Mesodermal cell (in vitro differentiated cells): ENCODE data around the gene UBA52.
A peak's percentile ranks its signal among the peaks of the same experiment; 100 is the strongest.

Experiments
- H3K27ac ChIP-seq: 2 replicates; pipeline ENCODE4 v1.7.0; 2013; ENCODE audit warnings: mild to moderate bottlenecking, low read depth, low read length, moderate library complexity; ENCODE audit not compliant: severe bottlenecking
- H3K36me3 ChIP-seq: 2 replicates; pipeline ENCODE4 v1.7.1; 2013; ENCODE audit warnings: mild to moderate bottlenecking, low read length, moderate library complexity; ENCODE audit not compliant: control insufficient read depth, insufficient read depth
- H3K4me1 ChIP-seq: one replicate; pipeline ENCODE4 v1.7.1; 2013; ENCODE audit warnings: mild to moderate bottlenecking, low read length; ENCODE audit not compliant: insufficient read depth, control insufficient read depth, poor library complexity, severe bottlenecking
- H3K4me3 ChIP-seq: 2 replicates; pipeline ENCODE4 v1.7.0; 2013; ENCODE audit warnings: low read length, control low read depth, mild to moderate bottlenecking; ENCODE audit not compliant: insufficient read depth, poor library complexity, severe bottlenecking; ENCODE audit errors: extremely low read depth
- H3K9me3 ChIP-seq: 2 replicates; pipeline ENCODE4 v1.7.1; 2013; ENCODE audit warnings: mild to moderate bottlenecking, low read length, moderate library complexity; ENCODE audit not compliant: control insufficient read depth
- WGBS, 2 experiments: methylation state at CpG; one replicate each; pipeline ENCODE4 v1.1.5; 2013; ENCODE audit warnings: missing lambda C conversion rate in 2 of 2; ENCODE audit not compliant: insufficient coverage in 2 of 2; 5-methylcytosine and 5-hydroxymethylcytosine counted together

The UBA52 gene

DNA sequence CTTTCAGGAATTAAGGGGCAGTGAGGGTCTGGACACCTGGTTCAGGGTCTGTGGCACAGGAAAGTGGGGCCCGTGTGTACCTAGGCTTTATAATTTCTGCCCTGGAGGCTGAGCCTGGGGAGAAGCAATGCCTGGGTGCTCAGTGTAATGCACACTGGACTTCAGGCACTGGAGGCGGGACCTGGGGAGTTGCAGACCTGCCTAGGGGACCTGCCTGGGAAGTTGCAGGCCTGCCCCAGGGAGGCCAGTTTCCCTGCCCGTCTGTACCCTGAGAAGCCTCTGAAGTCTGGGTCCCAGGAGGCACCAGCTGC is 38.5 kb downstream of the UBA52 start:
- 34 to 43% methylated on average over 3 of the region's 3 CpGs for WGBS, 2 experiments
- Histone ChIP-seq H3K4me3 (no peak overlapping the region), H3K9me3 (no peaks in the 10 kb centered on the region), H3K4me1 (peaks cover 51% of the 10 kb centered on the region), H3K36me3 (no peaks in the 10 kb centered on the region), H3K27ac (no peak overlapping the region)

DNA sequence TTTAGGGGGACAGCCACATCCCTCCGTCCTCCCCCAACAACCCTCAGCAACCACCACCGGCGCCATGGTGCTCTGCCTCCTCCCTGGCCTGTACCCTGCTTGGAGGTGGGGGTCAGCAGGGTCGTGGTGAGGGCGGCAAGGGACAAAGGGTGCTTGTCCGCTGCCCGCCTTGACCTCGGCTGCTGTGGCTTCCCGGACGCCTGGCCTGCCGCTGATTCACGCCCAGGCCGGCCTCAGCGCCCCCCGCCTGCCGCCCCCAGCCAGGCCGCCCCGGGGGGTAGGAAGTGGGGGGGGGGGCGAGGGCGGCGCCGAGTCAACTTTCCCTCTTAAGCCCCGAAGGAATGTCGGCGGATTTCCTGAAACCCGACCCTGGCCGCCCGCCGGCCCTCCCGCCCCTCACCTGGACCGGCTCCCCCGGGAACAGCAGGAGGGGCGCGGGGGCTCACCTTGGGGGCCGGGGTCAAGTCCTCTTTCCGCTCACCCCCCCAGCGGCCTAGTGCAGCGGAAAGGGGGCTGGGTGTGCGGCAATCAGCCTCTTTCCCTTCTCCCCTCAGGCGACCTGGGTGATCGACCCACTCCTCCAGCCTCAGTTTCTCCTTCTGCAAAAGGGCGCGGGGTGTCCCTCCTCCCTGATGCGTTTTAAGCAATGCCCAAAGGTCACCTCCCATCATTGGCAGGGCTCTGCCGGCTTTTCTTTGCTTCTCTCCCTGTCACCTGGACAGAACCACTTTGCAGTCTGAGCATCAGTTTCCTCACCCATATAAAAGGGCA is 39.1 kb downstream of the UBA52 start:
- no peak overlapping the region for H3K4me3 ChIP-seq
- no peaks in the 10 kb centered on the region for H3K36me3 ChIP-seq
- H3K9me3 ChIP-seq = no peaks in the 10 kb centered on the region
- no peak overlapping the region for H3K27ac ChIP-seq
- WGBS, 2 experiments = 2 to 3% methylated on average over 20 to 30 of the region's 45 CpGs
- peaks cover 45% of the 10 kb centered on the region for H3K4me1 ChIP-seq

DNA sequence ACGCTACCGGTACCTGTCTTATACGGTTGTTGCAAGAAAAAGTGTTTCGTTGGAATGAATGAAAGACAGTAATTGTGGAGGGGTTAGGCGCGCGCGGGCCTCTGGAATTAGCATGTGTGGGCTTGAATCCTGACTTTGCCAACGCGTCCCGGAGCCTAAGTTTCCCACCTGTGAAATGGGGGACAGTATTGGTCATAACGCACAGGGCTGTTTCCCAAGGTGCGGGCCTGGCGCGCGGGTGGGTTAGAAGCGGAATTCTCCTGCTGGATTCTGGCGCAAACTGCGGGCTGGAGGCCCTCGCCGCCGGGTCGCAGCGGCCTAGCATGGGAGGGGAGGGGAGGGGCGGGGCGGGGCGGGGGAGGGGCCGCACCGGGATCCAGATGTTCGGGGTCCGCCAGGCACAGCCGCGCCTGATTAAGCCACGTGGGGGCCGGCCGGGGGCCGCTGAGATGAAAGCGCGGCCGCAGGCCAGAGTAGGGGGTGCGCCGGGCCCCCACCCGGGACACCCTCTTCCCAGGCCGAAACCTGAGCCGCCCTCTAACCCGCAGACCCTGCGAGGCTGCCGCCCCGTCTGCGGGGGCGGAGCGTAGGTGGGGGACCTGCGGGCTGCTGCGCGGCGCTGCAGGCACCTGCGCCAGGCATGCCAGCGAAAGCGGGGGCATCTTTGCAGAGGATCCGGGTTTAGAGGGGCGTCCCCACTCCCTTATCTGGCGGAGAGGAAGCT is 39.8 kb downstream of the UBA52 start:
- Histone ChIP-seq H3K9me3 (no peaks in the 10 kb centered on the region), H3K4me1 (peaks cover 45% of the 10 kb centered on the region), H3K4me3 (no peak overlapping the region), H3K36me3 (no peaks in the 10 kb centered on the region), H3K27ac (no peak overlapping the region)
- WGBS, 2 experiments = 0 to 1% methylated on average over 37 to 47 of the region's 62 CpGs

GRCh38 chr19:18612051-18612771 is 40.6 kb downstream of the UBA52 start:
- 1 to 2% methylated on average over 18 to 25 of the region's 30 CpGs for whole genome bisulfite sequencing, 2 experiments
- Histone ChIP-seq H3K4me3 (peak overlapping the region; percentile 38), H3K36me3 (no peaks in the 10 kb centered on the region), H3K27ac (no peak overlapping the region), H3K9me3 (no peaks in the 10 kb centered on the region), H3K4me1 (peaks cover 45% of the 10 kb centered on the region)

DNA sequence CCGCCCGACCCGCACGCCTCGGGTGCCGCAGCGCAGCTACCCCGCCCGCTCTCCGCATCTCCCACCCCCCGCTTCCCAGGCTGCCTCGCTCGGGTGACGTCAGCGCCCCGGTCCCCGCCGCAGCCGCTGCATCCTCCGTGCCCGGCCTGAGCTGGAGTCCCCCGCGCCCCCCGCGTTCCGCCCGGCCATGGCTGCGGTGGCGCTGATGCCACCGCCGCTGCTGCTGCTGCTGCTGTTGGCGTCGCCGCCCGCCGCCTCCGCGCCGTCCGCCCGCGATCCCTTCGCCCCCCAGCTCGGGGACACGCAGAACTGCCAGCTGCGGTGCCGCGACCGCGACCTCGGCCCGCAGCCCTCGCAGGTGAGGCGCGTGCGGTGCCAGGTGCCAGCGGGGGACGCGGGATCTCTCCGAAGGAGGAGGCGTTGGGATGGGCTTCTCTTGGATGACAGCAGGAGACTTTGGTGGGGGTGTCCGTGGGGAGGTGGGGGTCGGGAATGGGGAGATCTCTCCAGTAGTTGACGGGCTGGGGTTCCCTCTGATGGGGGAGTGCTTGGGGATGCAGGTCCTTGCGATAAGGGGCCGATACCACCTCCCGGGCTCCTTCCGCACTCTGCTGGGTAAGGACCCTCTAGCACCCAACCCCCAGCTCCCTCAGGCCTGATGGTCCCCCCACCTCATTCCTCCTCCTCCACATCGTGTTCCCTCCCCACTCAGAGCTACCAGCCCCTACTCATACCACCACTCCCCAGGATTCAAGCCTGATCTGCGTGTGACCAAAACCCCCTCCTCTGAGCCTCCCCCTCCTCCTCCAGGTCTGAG is 41.3 kb downstream of the UBA52 start, which contains the start of gene TMEM59L:
Gene TMEM59L, plus strand, starts transcription at position 99 of the 817 bp plus-strand sequence. Its CDS starts 89 bp downstream, at position 188.
- Histone ChIP-seq H3K4me3 (peak within 1 kb of the TSS; percentile 38), H3K36me3 (no peaks in the 10 kb centered on the region), H3K27ac (no peak within 1 kb of the TSS), H3K9me3 (no peaks in the 10 kb centered on the region), H3K4me1 (peaks cover 42% of the 10 kb centered on the region)
- 1% methylated on average over 48 to 58 of the region's 70 CpGs for WGBS, 2 experiments

DNA sequence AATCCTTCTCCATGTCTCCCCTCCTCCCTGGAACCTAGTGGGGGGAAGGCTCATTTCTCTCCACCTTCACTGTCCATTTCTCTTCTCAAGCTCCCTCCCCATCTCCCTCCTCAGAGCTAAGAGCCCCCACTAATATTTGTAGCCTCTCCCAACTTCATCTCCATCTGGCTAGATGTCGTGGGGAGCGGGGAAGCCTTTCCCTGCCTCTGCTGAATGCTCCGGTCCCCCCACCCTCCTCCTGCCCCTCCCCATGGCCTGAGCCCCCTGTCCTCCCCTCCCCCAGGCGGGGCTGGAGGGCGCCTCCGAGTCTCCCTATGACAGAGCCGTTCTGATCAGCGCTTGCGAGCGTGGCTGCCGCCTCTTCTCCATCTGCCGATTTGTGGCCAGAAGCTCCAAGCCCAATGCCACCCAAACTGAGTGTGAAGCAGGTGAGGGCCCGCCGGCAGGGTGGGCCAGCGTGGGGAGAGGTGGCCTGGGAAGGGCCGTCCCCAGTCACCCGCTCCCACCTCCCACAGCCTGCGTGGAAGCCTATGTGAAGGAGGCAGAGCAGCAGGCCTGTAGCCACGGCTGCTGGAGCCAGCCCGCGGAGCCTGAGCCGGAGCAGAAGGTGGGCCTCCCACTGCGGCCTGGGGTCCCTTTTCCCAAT is 42.1 kb downstream of the UBA52 start:
- WGBS, 2 experiments = 19 to 24% methylated on average over 11 to 18 of the region's 23 CpGs

GRCh38 chr19:18616023-18616422 is 44.4 kb downstream of the UBA52 start:
- WGBS, 2 experiments = 94 to 100% methylated on average over 2 to 3 of the region's 3 CpGs
- Histone ChIP-seq H3K27ac (no peak overlapping the region), H3K9me3 (no peaks in the 10 kb centered on the region), H3K36me3 (no peaks in the 10 kb centered on the region), H3K4me3 (no peak overlapping the region), H3K4me1 (peaks cover 27% of the 10 kb centered on the region)

More for the DNA sequence above, 42.1 kb downstream of the UBA52 start:
- Histone ChIP-seq H3K9me3 (no peaks in the 10 kb centered on the region), H3K27ac (no peak overlapping the region), H3K4me3 (no peak overlapping the region), H3K36me3 (no peaks in the 10 kb centered on the region), H3K4me1 (peaks cover 36% of the 10 kb centered on the region)

GRCh38 chr19:18617562-18617961 is 45.9 kb downstream of the UBA52 start:
- no peak overlapping the region for H3K4me3 ChIP-seq
- H3K27ac ChIP-seq = no peak overlapping the region
- peaks cover 14% of the 10 kb centered on the region for H3K4me1 ChIP-seq
- H3K36me3 ChIP-seq = no peaks in the 10 kb centered on the region
- H3K9me3 ChIP-seq = no peaks in the 10 kb centered on the region

DNA sequence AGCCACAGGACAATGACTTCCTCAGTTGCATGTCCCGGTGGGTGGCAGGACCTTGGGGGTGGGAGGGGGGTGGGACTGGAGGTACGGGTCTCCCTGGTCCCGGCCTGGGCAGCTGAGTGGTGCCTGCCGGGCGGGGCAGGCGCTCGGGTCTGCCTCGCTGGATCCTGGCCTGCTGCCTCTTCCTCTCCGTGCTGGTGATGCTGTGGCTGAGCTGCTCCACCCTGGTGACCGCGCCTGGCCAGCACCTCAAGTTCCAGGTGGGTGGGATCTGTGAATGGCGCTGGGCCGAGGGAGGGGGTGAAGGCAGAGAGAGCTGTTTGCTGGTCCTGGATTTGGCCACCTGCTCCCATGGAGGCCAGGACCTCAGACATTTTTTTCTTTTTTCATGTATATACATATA is 46.6 kb downstream of the UBA52 start:
- no peaks in the 10 kb centered on the region for H3K9me3 ChIP-seq
- WGBS, 2 experiments = 94 to 100% methylated on average over 4 to 6 of the region's 13 CpGs

DNA sequence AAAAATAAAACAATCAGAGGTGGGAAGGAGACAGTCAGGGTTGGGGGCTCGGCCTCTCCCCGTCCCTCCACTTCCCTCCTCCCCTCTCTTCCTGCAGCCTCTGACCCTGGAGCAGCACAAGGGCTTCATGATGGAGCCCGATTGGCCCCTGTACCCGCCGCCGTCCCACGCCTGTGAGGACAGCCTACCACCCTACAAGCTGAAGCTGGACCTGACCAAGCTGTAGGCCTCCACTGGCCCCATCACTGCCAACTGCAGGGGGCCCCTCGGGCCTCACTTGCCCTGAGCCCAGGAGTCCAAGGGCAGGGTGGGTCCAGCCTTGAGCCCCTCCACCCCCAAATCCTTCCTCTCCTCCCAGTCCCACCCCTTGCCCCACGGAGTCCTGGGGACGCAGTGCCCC is 48.7 kb downstream of the UBA52 start:
- Histone ChIP-seq H3K9me3 (no peaks in the 10 kb centered on the region), H3K27ac (no peak overlapping the region), H3K4me1 (no peaks in the 10 kb centered on the region), H3K4me3 (no peak overlapping the region), H3K36me3 (no peaks in the 10 kb centered on the region)
- 81 to 88% methylated on average over 4 to 8 of the region's 10 CpGs for WGBS, 2 experiments

More for the DNA sequence above, 46.6 kb downstream of the UBA52 start:
- Histone ChIP-seq H3K4me3 (no peak overlapping the region), H3K4me1 (peaks cover 8% of the 10 kb centered on the region), H3K27ac (no peak overlapping the region), H3K36me3 (no peaks in the 10 kb centered on the region)
